Mucosa of rectum (tissue), 2 donors: ENCODE results near the gene ANHX.

Experiments
- H3K27ac ChIP-seq, 2 donors: one replicate each; pipeline ENCODE4 v1.7.0; 2013; ENCODE audit warnings: inconsistent platforms in 2 of 2, low read depth in 2 of 2, low read length in 2 of 2
- H3K27me3 ChIP-seq, 2 donors: one replicate each; pipeline ENCODE4 v1.7.0; 2013; ENCODE audit warnings: low read length in 2 of 2; ENCODE audit not compliant: control insufficient read depth in 2 of 2, insufficient read depth in 2 of 2
- H3K36me3 ChIP-seq, 2 donors: one replicate each; pipeline ENCODE4 v1.7.0; 2013; ENCODE audit warnings: low read length in 2 of 2; ENCODE audit not compliant: control insufficient read depth in 2 of 2, insufficient read depth in 2 of 2
- H3K4me1 ChIP-seq, 2 donors: one replicate each; pipeline ENCODE4 v1.7.0; 2013; ENCODE audit warnings: low read length in 2 of 2, mild to moderate bottlenecking in 1 of 2; ENCODE audit not compliant: control insufficient read depth in 2 of 2, insufficient read depth in 2 of 2
- H3K4me3 ChIP-seq, 2 donors: one replicate each; pipeline ENCODE4 v1.7.0; 2013; ENCODE audit warnings: low read length in 2 of 2
- H3K9ac ChIP-seq, 2 donors: one replicate each; pipeline ENCODE4 v1.7.0; 2013; ENCODE audit warnings: low read length in 2 of 2, low read depth in 1 of 2, mild to moderate bottlenecking in 1 of 2
- H3K9me3 ChIP-seq, 2 donors: one replicate each; pipeline ENCODE4 v1.7.0; 2013; ENCODE audit warnings: low read length in 2 of 2; ENCODE audit not compliant: control insufficient read depth in 2 of 2
- donor health status: healthy.
- donor health status: Normal muscosa, but diverticular disease.

ANHX gene

DNA sequence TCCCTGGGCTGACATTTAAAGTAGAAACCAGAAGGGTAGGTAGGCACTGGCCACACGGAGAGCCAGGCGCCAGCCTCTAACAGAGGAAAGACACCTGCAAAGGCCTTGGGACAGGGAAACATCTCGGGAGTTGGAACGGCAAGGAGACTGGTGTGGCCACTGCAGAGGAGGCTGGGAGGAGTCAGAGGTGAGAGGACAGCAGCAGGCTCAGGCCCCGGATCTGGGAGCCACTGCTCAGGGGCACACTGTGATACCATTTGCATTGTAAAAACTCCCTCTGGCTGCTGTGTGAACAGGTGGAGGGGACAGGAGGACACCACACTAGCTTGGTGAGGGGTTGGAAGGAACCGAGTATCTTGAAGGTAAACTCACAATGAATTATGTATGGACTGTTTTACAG is 2.7 kb downstream of the ANHX start:
- H3K9me3 ChIP-seq = peaks cover 0 to 13% of the 10 kb centered on the region in 2 donors
- H3K9ac ChIP-seq = no peak overlapping the region
- no peaks in the 10 kb centered on the region for H3K4me1 ChIP-seq
- H3K4me3 ChIP-seq = no peak overlapping the region
- H3K27me3 ChIP-seq = no peaks in the 10 kb centered on the region
- H3K27ac ChIP-seq = no peak overlapping the region
- no peaks in the 10 kb centered on the region for H3K36me3 ChIP-seq

GRCh38 chr12:133231001-133231400 is 4.7 kb downstream of the ANHX start:
- no peak overlapping the region for H3K4me3 ChIP-seq
- H3K9me3 ChIP-seq = peaks cover 0 to 12% of the 10 kb centered on the region in 2 donors
- no peaks in the 10 kb centered on the region for H3K4me1 ChIP-seq
- H3K9ac ChIP-seq = no peak overlapping the region
- H3K27me3 ChIP-seq = no peaks in the 10 kb centered on the region
- H3K36me3 ChIP-seq = no peaks in the 10 kb centered on the region
- H3K27ac ChIP-seq = no peak overlapping the region

GRCh38 chr12:133227281-133227852 is 8.3 kb downstream of the ANHX start:
- Histone ChIP-seq H3K4me3 (no peak overlapping the region), H3K9me3 (peaks cover 8 to 9% of the 10 kb centered on the region in 2 donors), H3K36me3 (no peaks in the 10 kb centered on the region), H3K9ac (no peak overlapping the region), H3K27me3 (no peaks in the 10 kb centered on the region), H3K27ac (no peak overlapping the region), H3K4me1 (no peaks in the 10 kb centered on the region)

DNA sequence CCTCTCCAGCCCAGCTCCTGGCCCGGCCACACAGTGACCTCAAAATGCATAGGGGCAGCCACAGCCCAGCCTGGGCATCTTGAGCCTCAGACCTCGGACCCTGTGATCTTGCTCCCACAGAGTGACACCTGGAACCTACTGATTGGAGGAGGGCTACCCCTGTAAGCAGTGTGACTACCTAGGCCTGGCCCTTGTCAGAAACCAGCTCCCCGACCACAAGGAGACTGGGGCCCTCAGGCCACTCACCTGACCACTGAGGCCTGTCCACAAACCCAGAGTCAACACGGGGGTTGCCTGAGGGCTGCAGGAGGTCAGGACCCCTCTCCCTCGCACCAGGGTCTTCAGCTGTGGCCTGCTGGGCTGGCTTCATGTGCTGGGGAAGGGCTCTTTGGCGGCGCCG is 9.0 kb downstream of the ANHX start:
- H3K36me3 ChIP-seq = no peaks in the 10 kb centered on the region
- peaks cover 7 to 8% of the 10 kb centered on the region in 2 donors for H3K9me3 ChIP-seq
- H3K4me3 ChIP-seq = no peak overlapping the region
- no peaks in the 10 kb centered on the region for H3K27me3 ChIP-seq
- no peak overlapping the region for H3K9ac ChIP-seq
- no peak overlapping the region for H3K27ac ChIP-seq
- H3K4me1 ChIP-seq = no peaks in the 10 kb centered on the region

GRCh38 chr12:133225527-133225926 is 10.2 kb downstream of the ANHX start:
- Histone ChIP-seq H3K9me3 (peaks cover 8% of the 10 kb centered on the region in 2 donors), H3K27ac (no peak overlapping the region), H3K9ac (no peak overlapping the region), H3K27me3 (no peaks in the 10 kb centered on the region), H3K4me1 (no peaks in the 10 kb centered on the region), H3K4me3 (no peak overlapping the region), H3K36me3 (no peaks in the 10 kb centered on the region)

DNA sequence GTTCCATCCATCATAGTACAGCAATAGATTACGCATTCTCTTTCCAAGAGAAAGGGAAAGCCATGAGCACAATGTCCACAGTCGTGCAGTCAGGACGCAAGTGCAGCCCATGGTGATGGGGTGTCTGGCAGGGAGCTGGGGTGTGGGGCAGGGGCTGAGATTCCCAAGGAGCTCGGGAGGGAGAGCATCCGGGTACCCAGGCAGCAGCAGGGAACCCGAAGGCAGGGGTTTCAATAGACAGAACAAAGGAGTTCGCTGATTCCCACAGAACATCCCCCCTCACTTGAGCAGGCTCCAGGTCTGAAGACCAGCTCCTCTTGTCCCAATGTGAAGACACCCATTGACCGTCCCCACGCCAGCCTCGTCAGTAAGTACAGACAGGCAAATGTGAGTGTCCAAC is 13.5 kb downstream of the ANHX start:
- H3K9ac ChIP-seq = no peak overlapping the region
- no peak overlapping the region for H3K27ac ChIP-seq
- H3K4me3 ChIP-seq = no peak overlapping the region
- peaks cover 16 to 17% of the 10 kb centered on the region in 2 donors for H3K9me3 ChIP-seq
- H3K36me3 ChIP-seq = no peaks in the 10 kb centered on the region
- H3K4me1 ChIP-seq = no peaks in the 10 kb centered on the region
- H3K27me3 ChIP-seq = no peaks in the 10 kb centered on the region

DNA sequence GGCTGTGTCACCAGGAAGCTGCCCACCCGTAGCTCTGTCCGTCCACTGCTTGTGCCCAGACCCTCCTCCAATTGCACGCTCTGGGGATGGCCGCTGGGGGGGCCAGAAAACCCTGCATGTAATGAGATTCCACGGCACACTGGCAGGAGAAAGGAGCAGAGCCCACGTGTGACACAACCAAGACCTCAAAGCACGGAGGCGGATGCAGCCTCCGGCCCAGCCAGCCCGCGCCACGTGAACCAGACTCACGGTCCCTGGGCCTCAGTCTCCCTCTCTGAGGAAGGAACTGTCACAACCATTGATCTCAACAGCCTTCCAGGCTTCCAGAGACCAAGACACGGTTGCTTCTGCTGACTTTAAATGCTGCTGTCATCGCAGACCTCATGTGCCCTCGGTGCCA is 14.4 kb downstream of the ANHX start:
- Histone ChIP-seq H3K4me3 (no peak overlapping the region), H3K27ac (no peak overlapping the region), H3K9ac (no peak overlapping the region), H3K27me3 (no peaks in the 10 kb centered on the region), H3K9me3 (peaks cover 15 to 22% of the 10 kb centered on the region in 2 donors), H3K36me3 (no peaks in the 10 kb centered on the region), H3K4me1 (no peaks in the 10 kb centered on the region)

DNA sequence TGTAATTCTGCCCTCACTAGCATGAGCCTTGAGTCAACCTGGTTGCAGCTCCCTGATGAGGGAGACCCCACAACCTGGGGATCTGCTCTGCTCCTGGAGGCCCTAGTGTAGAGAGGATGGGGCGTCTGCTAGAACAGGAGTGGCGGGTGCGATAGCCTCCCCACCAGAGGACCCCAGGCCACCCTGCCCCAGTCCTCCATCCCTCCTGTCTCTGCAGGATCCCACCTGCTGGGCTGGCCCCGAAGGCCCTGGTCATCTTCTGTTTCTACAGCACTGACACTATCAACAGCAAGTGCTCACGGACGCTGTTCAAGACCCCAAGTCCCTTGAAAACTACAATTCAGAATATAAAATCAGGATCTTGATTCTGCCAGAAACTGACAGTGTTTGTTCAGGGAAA is 15.2 kb downstream of the ANHX start:
- H3K4me3 ChIP-seq = no peak overlapping the region
- H3K36me3 ChIP-seq = no peaks in the 10 kb centered on the region
- no peaks in the 10 kb centered on the region for H3K27me3 ChIP-seq
- H3K9me3 ChIP-seq = peaks cover 15 to 21% of the 10 kb centered on the region in 2 donors
- H3K9ac ChIP-seq = no peak overlapping the region
- no peaks in the 10 kb centered on the region for H3K4me1 ChIP-seq
- H3K27ac ChIP-seq = no peak overlapping the region

GRCh38 chr12:133217219-133217618 is 18.5 kb downstream of the ANHX start:
- no peaks in the 10 kb centered on the region for H3K27me3 ChIP-seq
- no peaks in the 10 kb centered on the region for H3K4me1 ChIP-seq
- H3K9me3 ChIP-seq = peaks cover 20 to 25% of the 10 kb centered on the region in 2 donors
- no peak overlapping the region for H3K9ac ChIP-seq
- no peak overlapping the region for H3K4me3 ChIP-seq
- no peak overlapping the region for H3K27ac ChIP-seq
- H3K36me3 ChIP-seq = no peaks in the 10 kb centered on the region

GRCh38 chr12:133215724-133216123 is 20.0 kb downstream of the ANHX start:
- Histone ChIP-seq H3K4me1 (no peaks in the 10 kb centered on the region), H3K36me3 (no peaks in the 10 kb centered on the region), H3K9me3 (peaks cover 26 to 29% of the 10 kb centered on the region in 2 donors), H3K4me3 (no peak overlapping the region), H3K9ac (no peak overlapping the region), H3K27ac (no peak overlapping the region), H3K27me3 (no peaks in the 10 kb centered on the region)

DNA sequence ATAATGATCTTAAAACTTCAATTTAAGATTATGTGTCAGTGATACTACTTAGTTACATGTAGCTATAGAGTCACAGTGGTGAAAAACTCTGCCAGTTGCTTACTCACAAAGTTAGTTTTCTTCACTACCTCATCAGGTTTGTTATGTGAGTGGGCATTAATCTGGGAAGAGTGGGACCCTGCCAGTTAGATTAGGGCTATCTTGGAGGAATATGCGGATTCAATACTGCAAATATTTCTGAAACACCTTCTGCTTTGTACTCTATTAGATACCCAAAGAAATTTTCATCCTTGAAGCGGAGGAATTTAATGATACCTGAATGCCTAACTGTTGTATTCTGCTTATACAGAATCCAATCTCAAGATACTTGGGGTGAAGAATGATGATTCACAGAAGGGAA is 29.3 kb downstream of the ANHX start:
- Histone ChIP-seq H3K36me3 (peaks cover 18 to 26% of the 10 kb centered on the region in 2 donors), H3K27ac (no peak overlapping the region), H3K4me1 (no peaks in the 10 kb centered on the region), H3K9ac (no peak overlapping the region), H3K4me3 (no peak overlapping the region), H3K9me3 (peaks cover 61 to 69% of the 10 kb centered on the region in 2 donors), H3K27me3 (no peaks in the 10 kb centered on the region)
